Right lung (tissue), 10 donors: ENCODE data around the gene SOD1. TPM values are rescaled to one million over a fixed set of nuclear protein-coding genes. Genes with fewer than 3 reads are reported as not detected.
A peak's percentile ranks its signal among the peaks of the same experiment; 100 is the strongest.
"Not testable (repeated sequence)": the region's sequence is repeated elsewhere in the genome, so short reads cannot be mapped to it uniquely, and the experiment has no call there.

Experiments
- DNase-seq, 2 donors: peaks; one replicate each; pipeline ENCODE4 v3.0.0-alpha.2; 2013
- long read RNA-seq, 8 donors: transcript quantifications; one replicate each; lab custom pipeline, GENCODE V29; 2026
- polyA plus RNA-seq, 5 donors: library from polyadenylated mRNA; unstranded; fragments of 120-200 nt; gene quantifications; one replicate each; pipeline versions ENCODE4 v1.2.1 to v1.2.3, GENCODE V29; 2013; ENCODE audit warnings: inconsistent platforms in 1 of 5, low replicate concordance in 1 of 5; ENCODE audit not compliant: insufficient read length in 5 of 5, insufficient read depth in 1 of 5

SOD1 gene
- 100 to 1,000 TPM; 228 to 246 (median 230) TPM for polyA plus RNA-seq
- long read RNA-seq, donor 1, transcript SOD1-201 (5 exons, 966 nt): major isoform, 304 of 414 reads
- long read RNA-seq, donor 1, partial matches to known transcripts: 91 of 414 reads
- long read RNA-seq, donor 1, other reads (novel, unspliced or antisense): 18 of 414 reads
- long read RNA-seq, donor 2, transcript SOD1-201 (5 exons, 966 nt): major isoform, 166 of 193 reads
- long read RNA-seq, donor 2, partial matches to known transcripts: 22 of 193 reads
- long read RNA-seq, donor 2, other reads (novel, unspliced or antisense): 5 of 193 reads
- long read RNA-seq, donor 3, transcript SOD1-201 (5 exons, 966 nt): major isoform, 194 of 276 reads
- long read RNA-seq, donor 3, partial matches to known transcripts: 70 of 276 reads
- long read RNA-seq, donor 3, other reads (novel, unspliced or antisense): 12 of 276 reads
- long read RNA-seq, donor 4, transcript SOD1-201 (5 exons, 966 nt): major isoform, 123 of 172 reads
- long read RNA-seq, donor 4, partial matches to known transcripts: 31 of 172 reads
- long read RNA-seq, donor 4, other reads (novel, unspliced or antisense): 16 of 172 reads
- long read RNA-seq, donor 5, transcript SOD1-201 (5 exons, 966 nt): major isoform, 296 of 373 reads
- long read RNA-seq, donor 5, partial matches to known transcripts: 53 of 373 reads
- long read RNA-seq, donor 5, other reads (novel, unspliced or antisense): 22 of 373 reads
- long read RNA-seq, donor 6, transcript SOD1-201 (5 exons, 966 nt): major isoform, 273 of 342 reads
- long read RNA-seq, donor 6, partial matches to known transcripts: 34 of 342 reads
- long read RNA-seq, donor 6, other reads (novel, unspliced or antisense): 32 of 342 reads
- long read RNA-seq, donor 7, transcript SOD1-201 (5 exons, 966 nt): major isoform, 134 of 152 reads
- long read RNA-seq, donor 7, partial matches to known transcripts: 10 of 152 reads
- long read RNA-seq, donor 7, other reads (novel, unspliced or antisense): 8 of 152 reads
- long read RNA-seq, donor 8, transcript SOD1-201 (5 exons, 966 nt): major isoform, 103 of 140 reads
- long read RNA-seq, donor 8, partial matches to known transcripts: 37 of 140 reads
- long read RNA-seq, donor 8, other reads (novel, unspliced or antisense): 0 of 140 reads

DNA sequence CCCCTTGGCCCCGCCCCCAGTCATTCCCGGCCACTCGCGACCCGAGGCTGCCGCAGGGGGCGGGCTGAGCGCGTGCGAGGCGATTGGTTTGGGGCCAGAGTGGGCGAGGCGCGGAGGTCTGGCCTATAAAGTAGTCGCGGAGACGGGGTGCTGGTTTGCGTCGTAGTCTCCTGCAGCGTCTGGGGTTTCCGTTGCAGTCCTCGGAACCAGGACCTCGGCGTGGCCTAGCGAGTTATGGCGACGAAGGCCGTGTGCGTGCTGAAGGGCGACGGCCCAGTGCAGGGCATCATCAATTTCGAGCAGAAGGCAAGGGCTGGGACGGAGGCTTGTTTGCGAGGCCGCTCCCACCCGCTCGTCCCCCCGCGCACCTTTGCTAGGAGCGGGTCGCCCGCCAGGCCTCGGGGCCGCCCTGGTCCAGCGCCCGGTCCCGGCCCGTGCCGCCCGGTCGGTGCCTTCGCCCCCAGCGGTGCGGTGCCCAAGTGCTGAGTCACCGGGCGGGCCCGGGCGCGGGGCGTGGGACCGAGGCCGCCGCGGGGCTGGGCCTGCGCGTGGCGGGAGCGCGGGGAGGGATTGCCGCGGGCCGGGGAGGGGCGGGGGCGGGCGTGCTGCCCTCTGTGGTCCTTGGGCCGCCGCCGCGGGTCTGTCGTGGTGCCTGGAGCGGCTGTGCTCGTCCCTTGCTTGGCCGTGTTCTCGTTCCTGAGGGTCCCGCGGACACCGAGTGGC is at the start of gene SOD1:
Gene SOD1 (plus strand): TSS at position 158 of the 723 bp plus-strand sequence. CDS start 77 bp downstream, at position 235.
- DNase-seq: peak; percentile 91 to 92

DNA sequence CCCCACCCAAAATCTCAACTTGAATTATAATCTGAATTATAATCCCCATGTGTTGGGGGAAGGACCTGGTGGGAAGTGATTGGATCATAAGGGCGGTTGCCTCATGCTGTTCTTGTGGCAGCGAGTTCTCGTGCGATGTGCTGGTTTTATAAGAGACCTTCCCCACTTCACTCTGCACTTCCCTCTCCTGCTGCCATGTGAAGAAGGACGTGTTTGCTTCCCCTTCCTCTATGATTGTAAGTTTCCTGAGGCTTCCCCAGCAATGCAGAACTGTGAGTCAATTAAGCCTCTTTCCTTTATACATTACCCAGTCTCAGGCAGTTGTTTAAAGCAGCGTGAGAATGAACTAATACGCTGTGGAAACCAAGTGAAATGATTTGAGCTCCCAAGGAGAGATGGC is 48.0 kb upstream of the SOD1 start:
- DNase-seq: no peak

DNA sequence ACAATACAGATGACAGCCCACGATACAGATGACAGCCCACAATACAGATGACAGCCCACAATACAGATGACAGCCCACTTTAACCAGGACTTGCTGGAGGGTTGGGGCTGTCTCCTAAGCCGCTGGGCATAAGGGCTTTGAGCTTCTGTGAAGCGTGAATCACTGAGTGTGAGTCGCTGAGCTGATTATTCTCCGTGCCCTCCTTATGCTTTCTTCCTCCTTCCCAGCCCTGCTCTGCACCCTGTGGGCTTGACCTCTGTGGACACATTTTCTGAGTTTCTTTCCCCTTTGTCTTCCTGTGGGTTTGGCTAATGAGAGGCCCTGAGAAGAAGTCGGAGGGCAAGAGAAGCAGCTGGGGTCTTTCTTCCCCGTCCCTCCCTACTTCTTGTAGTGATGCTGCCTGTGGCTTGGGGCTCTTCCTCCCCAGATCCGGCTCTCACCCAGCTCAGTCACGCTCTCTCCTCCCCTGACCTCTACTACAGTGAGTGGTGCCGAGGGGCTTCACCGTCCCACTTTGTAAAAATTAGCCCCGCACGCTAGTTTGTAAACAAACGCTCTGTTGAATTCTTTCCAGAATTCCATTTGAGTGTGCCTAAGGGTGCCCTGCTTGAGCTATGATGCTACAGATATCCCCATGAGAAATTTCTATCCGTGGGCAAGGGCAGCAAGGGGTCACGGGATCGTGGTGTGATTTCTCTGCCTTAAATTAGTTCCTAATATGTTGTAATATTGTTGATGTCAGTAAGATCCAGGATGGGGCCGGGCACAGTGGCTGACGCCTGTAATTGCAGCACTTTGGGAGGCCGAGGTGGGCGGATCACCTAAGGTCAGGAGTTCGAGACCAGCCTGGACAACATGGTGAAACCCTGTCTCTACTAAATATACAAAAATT is 46.4 kb upstream of the SOD1 start:
- DNase-seq: no peak

DNA sequence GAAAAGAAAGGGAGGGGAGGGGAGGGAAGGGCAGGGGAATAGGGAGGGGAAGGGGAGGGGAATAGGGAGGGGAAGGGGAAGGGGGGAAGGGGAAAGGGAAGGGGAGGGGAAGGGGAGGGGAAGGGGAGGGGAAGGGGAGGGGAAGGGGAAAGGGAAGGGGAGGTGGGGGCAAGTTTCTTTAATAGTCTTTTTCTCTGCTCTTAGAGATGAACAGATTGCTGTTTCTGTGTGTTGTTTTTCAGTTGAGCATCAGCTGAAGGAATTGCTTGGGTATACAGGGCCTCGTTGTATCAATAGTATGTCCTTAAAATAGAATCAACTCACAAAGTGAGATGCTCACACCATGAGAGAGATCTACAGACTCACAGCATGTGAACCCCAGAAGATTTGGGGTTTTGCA is 44.8 kb upstream of the SOD1 start:
- no peak for DNase-seq

DNA sequence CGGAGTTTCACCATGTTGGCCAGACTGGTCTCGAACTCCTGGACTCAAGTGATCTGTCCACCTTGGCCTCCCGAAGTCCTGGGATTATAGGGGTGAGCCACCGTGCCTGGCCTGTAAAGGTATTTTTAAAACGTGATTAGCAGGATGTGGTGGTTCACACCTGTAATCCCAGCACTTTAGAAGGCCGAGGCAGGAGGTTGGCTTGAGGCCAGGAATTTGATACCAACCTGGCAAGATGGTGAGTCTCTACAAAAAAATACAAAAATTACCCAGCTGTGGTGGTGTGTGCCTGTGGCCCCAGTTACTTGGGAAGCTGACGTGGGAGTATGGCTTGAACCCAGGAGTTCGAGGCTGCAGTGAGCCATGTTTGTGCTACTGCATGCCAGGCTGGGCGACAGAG is 43.3 kb upstream of the SOD1 start:
- DNase-seq: no peak

DNA sequence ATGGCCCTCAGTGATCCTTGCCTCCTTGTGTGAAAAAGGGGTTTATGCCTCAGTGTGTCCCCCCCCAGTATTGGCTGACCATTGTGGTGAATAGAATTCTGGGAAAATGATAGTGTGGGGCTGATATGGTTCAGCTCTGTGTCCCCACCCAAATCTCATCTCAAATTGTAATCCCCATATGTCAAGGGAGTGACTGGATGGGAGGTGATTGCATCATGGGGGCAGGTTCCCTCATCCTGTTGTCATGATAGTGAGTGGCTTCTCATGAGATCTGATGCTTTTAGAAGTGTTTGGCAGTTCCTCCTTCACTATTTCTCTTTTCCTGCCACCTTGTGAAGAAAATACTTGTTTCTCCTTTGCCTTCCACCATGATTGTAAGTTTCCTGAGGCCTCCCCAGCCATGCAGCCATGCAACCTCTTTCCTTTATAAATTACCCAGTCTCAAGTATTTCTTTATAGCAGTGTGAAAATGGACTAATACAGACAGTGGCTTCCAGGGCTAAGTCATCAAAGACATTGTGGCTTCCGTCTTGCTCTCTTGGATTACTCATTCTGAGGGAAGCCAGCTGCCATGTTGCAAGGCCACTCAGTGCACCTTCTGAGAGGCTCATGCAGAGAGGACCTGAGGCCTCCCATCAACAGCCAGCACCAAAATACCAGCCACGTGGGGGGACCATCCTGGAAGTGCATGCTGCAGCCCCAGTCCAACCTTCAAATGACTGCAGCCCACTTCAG is 40.6 kb upstream of the SOD1 start:
- DNase-seq: no peak

DNA sequence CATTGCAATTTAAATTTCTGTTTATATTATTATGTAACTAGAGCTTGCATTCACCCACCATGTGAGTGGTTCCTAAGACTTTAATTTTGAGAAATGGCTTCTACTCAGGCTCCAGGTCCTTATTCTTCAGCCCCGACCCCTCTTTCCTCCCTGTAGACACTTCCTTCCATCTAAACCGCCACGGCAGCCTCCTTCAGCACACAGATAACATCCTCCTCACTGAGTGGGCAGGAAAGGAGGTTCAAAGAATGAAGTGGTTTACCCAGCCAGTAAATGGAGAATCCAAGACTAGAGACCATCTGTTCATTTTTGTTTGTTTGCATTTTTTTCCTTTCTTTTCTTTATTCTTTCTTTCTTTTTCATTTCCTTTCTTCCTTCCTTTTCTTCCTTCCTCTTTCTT is 37.1 kb upstream of the SOD1 start:
- no peak for DNase-seq

DNA sequence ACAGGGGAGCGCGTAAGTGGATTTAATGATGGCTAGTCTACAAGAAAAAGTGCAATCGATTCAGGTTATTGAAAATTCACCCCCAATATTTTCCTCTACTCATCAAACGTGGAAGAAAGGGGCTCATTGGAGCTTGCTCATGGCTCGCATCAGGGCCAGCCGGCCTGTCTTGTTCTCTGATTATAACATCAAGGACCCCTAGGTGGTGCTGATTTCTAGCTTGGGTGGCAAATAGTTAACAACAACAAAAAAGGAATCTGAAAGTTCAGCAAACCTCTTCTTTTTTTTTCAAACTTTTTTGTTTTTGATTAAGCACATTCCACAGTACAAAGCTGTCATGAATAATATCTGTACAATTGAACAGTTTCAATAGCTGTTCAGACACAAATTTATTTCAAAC is 35.8 kb upstream of the SOD1 start:
- no peak for DNase-seq

DNA sequence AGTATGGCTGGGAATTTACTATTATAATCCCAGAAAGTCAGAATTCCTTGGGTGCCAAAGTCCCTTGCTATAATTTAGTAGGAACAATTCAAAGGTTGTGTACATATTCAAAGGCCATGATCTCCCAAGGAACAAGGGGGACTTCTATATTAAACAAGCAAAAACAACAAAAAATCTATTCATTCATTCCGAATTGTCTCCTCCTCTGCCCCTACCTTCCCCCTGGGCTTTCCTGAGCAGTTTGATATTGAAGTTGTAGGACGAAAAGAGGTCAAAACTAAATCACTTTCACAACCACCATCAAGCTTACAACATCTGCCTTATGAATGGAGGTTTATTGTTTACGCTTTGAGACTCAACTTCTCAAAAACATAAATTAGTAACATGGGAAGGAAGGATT is 35.3 kb upstream of the SOD1 start:
- DNase-seq: no peak

DNA sequence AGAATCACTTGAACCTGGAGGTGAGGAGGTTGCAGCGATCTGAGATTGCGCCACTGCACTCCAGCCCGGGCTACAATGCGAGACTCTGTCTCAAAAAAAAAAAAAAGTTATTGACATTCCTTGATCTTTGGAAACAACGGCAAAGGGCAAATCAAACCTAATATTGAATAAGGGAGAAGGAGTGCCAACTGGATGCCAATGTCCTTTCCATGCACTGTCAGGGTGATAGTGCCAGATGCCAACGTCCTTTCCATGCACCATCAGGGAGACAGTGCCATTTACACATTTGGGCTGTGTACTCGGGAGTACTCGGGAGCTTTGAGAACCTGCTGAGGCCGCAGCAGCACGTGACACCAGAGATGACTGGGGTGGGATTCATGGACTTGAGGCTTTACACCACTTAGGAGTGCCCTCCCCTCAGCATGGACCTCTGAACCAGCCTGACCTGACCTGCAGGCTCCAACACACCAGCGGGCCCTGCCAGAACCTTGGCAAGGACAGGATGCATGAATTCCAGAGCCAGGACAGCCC is 34.5 kb upstream of the SOD1 start:
- DNase-seq: no peak

DNA sequence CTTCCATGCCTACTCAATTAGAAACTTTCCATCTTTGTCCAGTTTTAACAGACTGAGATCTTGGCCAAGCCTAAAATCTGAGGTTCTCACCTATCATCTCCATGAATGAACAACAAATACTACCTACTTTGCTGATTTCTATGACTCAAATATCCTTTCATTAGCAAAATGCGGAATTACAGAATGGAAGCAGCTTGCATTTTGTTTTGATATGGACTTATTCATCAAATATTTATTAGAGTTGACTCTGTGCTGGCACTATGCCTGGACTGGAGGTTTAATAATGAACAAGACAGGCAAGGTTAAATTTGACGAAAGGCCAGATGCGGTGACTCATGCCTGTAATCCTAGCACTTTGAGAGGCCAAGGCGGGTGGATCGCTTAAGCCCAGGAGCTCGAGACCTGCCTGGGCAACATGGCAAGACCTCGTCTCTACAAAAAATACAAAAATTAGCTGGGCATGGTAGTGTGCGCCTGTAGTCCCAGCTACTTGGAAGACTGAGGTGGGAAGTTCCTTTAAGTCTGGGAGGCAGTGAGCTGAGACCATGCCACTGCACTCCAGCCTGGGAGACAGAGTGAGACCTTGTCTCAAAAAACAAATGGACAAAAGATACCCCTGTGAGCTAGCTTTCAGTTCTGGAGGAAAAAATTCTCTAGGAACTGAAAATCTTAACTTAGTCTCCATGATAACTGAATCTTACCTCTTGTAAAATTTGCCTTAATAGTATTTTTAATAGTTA is 29.4 kb upstream of the SOD1 start:
- DNase-seq: no peak

DNA sequence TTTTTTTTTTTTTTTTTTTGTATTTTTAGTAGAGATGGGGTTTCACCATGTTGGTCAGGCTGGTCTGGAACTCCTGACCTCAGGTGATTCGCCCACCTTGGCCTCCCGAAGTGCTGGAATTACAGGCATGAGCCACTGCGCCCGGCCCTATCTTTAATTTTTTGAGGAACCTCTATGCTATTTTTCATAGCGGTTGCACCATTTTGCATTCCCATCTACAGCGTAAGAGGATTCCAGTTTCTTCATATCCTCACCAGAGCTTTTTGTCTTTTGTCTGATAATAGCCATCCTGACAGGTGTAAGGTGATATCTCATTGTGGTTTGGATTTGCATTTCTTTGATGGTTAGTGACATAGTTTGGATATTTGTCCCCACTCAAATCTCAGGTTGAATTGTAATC is 27.6 kb upstream of the SOD1 start:
- not testable (repeated sequence) for DNase-seq

DNA sequence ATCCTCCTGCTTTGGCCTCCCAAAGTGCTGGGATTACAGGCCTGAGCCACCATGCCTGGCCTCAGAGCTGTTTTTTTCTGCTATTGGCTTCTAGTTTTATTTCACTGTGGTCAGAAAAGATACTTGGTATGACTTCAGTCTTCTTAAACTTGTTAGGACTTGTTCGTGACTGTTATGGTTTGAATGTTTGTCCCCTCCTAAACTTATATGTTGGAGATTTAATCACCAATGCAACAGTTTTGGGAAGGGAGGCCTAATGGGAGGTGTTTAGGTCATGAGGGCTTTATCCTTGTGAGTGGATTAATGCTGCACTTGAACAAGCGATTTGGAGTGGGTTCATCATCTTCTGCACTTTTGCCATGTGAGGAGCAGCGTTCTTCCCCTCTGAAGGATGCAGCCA is 24.5 kb upstream of the SOD1 start:
- DNase-seq: no peak

DNA sequence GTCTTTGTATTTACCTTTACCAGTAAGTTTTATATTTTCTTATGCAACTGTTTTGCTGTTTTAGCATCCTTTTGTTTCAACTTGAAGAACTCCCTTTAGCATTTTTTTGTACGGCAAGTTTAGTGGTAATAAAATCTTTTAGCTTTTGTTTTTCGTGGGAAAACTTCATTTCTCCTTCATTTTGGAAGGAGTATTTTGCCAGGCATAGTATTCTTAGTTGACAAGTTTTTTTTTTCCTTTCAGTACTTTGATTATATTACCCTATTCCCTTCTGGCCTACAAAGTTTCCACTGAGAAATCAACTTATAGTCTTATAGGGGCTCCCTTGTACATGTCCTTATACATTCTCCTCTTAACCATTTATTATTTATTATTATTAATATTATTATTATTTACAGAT is 22.6 kb upstream of the SOD1 start:
- no peak for DNase-seq

DNA sequence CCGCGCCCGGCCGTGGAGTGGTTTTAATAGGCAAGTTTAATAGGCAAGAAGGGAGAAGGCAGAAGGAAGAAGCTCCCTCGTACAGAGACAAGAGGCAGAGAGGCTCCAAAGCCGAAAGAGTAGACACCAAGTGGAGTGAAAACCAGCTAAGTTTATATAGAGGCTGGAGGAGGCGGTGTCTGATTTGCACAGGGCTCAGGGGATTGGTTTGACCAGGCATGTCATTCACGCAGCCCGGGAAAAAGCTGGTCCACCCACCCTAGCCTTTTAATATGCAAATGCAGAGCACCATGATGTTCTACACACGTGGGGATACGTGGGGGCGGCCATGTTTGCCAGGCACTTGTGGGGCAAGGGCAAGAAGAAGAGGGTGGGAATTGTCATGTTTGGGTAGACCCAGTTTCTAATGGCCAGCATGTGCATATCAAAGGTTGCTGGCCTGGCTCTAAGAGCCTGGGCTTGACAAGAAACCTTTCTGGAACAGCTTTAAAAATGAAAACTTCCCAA is 18.0 kb upstream of the SOD1 start:
- no peak for DNase-seq

DNA sequence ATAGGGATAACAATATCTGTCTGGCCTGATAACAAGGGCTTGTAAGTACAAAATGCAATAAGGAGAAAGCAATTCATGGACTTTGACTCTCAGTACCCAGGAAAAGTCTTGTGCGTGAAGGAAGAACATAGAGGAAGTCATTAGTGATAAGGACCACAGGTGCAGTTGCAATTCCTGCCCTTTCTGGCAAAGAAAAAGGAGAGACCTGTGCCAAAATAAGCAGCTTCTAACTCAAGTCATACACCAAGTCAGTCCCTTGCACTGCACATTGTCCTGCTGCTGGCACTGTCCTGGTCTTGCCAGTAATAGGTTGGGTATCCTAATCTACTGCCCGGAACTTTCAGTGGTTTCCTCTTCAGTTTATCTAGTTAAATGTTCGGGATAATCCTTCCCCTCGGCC is 14.8 kb upstream of the SOD1 start:
- DNase-seq: no peak

DNA sequence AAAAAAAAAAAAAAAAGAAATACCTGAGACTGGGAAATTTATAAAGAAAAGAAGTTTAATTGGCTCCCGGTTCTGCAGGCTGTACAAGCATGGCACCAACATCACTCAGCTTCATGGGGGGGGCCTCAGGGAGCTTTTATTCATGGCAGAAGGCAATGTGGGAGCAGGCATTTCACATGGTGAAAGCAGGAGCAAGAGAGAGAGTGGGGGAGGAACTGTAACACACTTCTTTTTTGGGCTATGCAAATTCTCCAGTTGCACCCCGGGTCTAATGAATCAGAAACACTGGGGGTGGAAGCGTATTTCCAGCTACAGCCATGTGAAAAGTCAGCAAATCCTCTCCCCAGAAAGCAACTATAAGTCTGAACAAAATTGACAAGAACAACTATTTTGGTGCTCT is 11.8 kb upstream of the SOD1 start:
- no peak for DNase-seq

DNA sequence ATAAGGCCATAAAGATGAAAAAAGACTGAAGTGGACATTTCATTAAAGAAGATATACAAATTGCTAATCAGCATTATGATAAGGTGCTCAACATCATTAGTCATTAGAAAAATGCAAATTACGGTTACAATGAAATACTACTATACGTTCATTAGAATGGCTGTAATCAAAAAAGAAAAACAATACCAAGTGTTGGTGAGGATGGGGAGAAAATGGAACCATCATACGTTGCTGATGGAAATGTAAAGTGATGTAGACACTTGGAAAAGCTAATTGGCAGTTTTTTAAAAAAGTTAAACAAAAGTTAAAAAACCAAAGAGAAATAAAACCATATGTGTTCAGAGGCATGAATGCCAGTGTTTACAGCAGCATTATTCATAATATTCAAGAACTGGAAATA is 8.6 kb upstream of the SOD1 start:
- no peak for DNase-seq

DNA sequence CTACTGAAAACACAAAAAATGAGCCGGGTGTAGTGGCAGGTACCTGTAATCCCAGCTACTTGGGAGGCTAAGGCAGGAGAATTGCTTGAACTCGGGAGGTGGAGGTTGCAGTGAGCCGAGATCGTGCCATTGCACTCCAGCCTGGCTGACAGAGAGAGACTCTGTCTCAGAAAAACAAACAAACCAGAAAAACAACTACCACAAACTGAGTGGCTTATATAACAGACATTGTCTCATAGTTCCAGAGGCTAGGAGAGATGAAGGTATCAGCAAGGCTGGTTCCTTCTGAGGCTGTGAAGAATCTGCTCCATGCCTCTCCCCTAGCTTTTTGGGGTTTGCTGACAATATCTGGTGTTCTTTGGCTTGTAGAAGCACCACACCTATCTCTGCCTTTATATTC is 8.0 kb upstream of the SOD1 start:
- not testable (repeated sequence) for DNase-seq
